Bronchial epithelial cell (primary cell): ENCODE data around the gene KNDC1. TPM values are rescaled to one million over a fixed set of nuclear protein-coding genes. Genes with fewer than 3 reads are reported as not detected.

Source experiments
- DNase-seq: peaks from one replicate; pipeline ENCODE4 v3.0.0-alpha.2; 2010; ENCODE audit warnings: low read depth
- FAIRE-seq: peaks from 2 replicates; lab custom pipeline; 2011; peaks lifted over from hg19 to GRCh38; lab: Jason Lieb, UNC
- H3K27me3 ChIP-seq: 2 replicates; pipeline ENCODE4 v1.5.1; 2011; ENCODE audit warnings: low read length; ENCODE audit not compliant: control insufficient read depth, insufficient read depth
- H3K36me3 ChIP-seq: 2 replicates; pipeline ENCODE4 v1.5.1; 2011; ENCODE audit warnings: low read length; ENCODE audit not compliant: control insufficient read depth, insufficient read depth
- H3K4me3 ChIP-seq: 2 replicates; pipeline ENCODE4 v1.5.1; 2011; ENCODE audit warnings: mild to moderate bottlenecking, low read depth, low read length, control low read depth
- total RNA-seq: library from RNA; depleted of rRNA; stranded (reverse); fragments of >200 nt; gene quantifications from 2 replicates; pipeline ENCODE4 v1.2.1, GENCODE V29; 2014
- TF ChIP-seq, protein P1 (sequence below): IDR thresholded peaks from 2 replicates; pipeline ENCODE4 v1.5.1; 2011; ENCODE audit warnings: mild to moderate bottlenecking, moderate library complexity, low read length, control low read depth, inconsistent platforms; ENCODE audit not compliant: insufficient read depth, severe bottlenecking

The KNDC1 gene
- total RNA-seq, 1 donor from 2014 or later, result under 0.01 TPM

DNA sequence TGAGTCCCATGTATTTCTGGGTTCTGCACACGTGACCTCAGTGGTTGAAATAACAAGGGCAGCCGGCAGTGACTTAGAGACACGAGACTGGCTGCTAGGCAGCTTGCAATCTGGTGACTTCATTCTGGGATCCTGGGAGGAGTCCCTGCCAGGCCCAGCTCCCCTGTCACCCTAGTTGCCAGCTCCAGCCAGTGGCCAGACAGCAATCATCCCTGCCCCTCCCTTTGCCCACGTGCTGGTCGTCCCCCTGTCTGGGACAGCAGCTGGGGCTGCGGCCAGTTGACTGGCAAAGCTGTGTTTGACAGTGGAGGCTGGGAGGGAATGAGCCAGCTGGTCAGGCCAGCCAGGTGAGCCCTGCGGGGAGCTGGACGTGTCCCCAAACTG is 42.3 kb upstream of the KNDC1 start:
- FAIRE-seq (no peak), DNase-seq (no peak)
- Histone ChIP-seq H3K27me3 (no peaks in the 10 kb centered on the region), H3K36me3 (no peaks in the 10 kb centered on the region), H3K4me3 (no peak overlapping the region)
- TF ChIP-seq, protein P1, sequence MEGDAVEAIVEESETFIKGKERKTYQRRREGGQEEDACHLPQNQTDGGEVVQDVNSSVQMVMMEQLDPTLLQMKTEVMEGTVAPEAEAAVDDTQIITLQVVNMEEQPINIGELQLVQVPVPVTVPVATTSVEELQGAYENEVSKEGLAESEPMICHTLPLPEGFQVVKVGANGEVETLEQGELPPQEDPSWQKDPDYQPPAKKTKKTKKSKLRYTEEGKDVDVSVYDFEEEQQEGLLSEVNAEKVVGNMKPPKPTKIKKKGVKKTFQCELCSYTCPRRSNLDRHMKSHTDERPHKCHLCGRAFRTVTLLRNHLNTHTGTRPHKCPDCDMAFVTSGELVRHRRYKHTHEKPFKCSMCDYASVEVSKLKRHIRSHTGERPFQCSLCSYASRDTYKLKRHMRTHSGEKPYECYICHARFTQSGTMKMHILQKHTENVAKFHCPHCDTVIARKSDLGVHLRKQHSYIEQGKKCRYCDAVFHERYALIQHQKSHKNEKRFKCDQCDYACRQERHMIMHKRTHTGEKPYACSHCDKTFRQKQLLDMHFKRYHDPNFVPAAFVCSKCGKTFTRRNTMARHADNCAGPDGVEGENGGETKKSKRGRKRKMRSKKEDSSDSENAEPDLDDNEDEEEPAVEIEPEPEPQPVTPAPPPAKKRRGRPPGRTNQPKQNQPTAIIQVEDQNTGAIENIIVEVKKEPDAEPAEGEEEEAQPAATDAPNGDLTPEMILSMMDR, result no peak

DNA sequence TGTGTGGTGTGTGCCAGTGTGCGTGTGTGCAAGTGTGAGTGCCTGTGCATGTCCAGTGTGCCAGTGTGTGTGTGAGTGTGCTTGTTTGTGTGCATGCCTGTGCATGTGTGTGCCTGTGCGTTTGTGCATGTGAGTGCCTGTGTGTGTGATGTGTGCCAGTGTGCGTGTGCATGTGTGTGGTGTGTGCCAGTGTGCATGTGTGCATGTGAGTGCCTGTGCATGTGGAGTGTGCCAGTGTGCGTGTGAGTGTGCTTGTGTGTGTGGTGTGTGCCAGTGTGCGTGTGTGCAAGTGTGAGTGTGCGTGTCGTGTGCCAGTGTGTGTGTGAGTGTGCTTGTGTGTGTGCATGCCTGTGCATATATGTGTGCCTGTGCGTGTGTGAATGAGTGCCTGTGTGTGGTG is 38.5 kb upstream of the KNDC1 start:
- no peaks in the 10 kb centered on the region for H3K36me3 ChIP-seq
- H3K27me3 ChIP-seq, result no peaks in the 10 kb centered on the region
- FAIRE-seq (peak; percentile 99), DNase-seq (no peak)
- TF ChIP-seq, protein P1, result no peak
- no peak overlapping the region for H3K4me3 ChIP-seq

DNA sequence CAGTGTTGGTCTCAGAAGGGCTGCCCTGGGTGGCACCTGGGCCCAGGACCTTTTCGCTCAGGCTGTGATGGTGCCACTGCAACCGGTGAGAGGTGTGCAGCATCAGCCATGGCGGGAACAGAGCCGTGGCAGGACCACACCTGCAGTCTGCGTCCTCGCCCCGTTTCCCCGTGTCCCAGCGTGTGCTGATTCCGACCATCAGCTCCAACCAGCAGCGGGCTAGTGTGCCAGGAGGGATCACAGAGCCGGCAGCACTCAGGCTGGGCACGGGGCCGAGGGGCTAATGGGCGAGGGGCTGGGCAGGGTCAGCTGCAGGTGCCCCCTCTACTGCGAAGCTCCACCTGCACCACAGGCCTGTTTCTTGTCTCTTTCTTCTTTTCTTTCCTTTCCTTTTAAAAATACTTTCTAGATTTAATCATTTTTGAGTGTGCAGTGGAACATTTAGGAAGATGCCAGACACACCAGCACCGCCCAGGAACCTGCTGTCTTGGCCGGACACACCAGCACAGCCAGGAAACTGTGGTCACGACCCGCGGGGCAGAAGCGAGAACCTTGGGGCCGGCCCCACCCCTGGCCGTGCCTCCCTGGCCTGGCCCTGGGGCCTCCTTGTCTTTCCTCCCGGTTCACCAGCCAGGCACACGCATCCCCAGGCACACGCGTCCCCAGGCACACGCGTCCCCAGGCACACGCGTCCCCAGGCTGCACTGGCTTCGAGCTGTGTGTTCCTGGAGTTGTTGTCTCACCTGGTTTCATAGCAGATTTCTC is 37.7 kb upstream of the KNDC1 start:
- H3K36me3 ChIP-seq, result no peaks in the 10 kb centered on the region
- TF ChIP-seq, protein P1, result no peak
- H3K27me3 ChIP-seq, result no peaks in the 10 kb centered on the region
- DNase-seq (no peak), FAIRE-seq (no peak)
- H3K4me3 ChIP-seq, result no peak overlapping the region

DNA sequence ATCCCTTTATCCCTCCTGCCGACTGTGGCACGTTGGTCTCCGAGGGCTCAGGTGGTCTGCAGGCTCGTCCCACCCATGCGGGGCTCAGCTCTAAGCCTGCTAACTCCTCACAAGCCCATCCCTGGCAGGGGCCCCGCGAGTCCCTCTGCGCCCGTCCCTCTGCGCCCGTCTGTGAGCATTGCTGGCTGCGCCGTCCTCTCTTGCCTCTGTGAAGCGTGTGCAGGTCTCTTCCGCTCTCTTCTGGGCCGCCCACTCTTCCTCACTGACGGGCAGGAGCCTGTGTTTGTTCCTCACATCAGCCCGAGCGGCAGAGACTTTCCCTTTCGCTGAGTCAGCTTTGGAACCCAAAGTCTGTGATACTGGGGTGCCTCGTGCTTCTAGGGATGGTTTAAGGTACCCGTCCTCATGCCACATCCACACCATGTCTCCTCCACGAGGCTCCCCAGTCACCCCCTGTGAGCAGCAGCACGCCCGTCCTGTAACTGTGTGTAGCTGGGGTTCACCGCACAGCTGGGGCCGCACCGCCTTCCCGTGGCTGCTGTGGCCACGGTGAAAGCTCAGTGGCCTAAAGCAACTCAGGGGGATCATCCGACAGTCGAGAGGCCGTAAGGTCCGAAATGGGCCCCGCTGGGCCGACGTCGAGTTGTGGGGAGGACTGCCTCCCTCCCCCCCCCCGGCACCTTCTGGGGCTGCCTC is 36.8 kb upstream of the KNDC1 start:
- TF ChIP-seq, protein P1, result no peak
- H3K36me3 ChIP-seq, result no peaks in the 10 kb centered on the region
- H3K4me3 ChIP-seq, result no peak overlapping the region
- H3K27me3 ChIP-seq, result no peaks in the 10 kb centered on the region
- DNase-seq (no peak), FAIRE-seq (no peak)

DNA sequence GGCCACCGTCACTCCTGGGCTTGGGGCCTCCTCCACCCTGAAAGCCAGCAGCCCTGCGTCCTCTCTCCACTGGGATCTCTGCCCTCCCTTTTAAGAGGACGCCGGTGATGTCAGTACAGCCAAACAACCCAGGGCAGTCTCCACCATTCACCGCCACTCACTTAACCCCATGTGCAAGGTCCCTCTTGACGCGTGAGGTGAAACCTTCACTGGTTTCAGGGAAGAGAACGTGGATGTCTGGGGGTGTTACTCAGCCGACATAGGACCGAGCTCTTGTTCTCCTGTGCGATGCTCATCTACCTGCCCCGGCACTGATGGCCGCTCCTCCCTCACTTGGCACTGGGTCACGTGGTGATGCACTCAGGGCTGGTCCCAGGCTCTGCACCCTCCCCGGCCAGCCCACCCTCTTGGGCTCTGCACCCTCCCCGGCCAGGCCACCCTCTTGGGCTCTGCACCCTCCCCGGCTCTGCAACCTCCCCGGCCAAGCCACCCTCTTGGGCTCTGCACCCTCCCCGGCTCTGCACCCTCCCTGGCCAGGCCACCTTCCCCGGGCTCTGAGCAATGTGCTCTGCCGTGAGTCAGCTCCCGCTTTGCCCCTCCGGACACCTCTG is 36.2 kb upstream of the KNDC1 start:
- FAIRE-seq, result no peak
- no peak for DNase-seq
- Histone ChIP-seq H3K27me3 (no peaks in the 10 kb centered on the region), H3K4me3 (no peak overlapping the region), H3K36me3 (no peaks in the 10 kb centered on the region)
- TF ChIP-seq, protein P1, result no peak
